Natural killer cell (primary cell): Measurements from ENCODE around the gene ATP1A3. TPM values are rescaled to one million over a fixed set of nuclear protein-coding genes. Genes with fewer than 3 reads are reported as not detected.

Experiments used
- ATAC-seq, 3 donors: fragments of 150-1000 bp in 2 of 3; fragments of 200-7000 bp in 1 of 3; cut with Tn5 transposase; 1 replicate in 1 of 3; 2 replicates in 2 of 3; pipeline ENCODE4 v1.10.0; 2021; ENCODE audit warnings: mild to moderate bottlenecking in 2 of 3, moderate library complexity in 2 of 3
- DNase-seq, 2 donors: peaks; one replicate each; pipeline versions ENCODE4 v3.0.0 to v3.0.0-alpha.2; 2013 to 2021; ENCODE audit warnings: mixed read lengths in 1 of 2
- H3K27ac ChIP-seq: one replicate; pipeline ENCODE4 v1.5.1; 2013; ENCODE audit warnings: mild to moderate bottlenecking, low read length
- H3K27me3 ChIP-seq: one replicate; pipeline ENCODE4 v1.6.1; 2013; ENCODE audit warnings: low read length; ENCODE audit not compliant: control insufficient read depth, insufficient read depth
- H3K36me3 ChIP-seq: one replicate; pipeline ENCODE4 v1.6.1; 2013; ENCODE audit warnings: low read length; ENCODE audit not compliant: control insufficient read depth, insufficient read depth
- H3K4me1 ChIP-seq: one replicate; pipeline ENCODE4 v1.6.1; 2013; ENCODE audit warnings: low read length; ENCODE audit not compliant: control insufficient read depth, insufficient read depth
- H3K4me3 ChIP-seq: one replicate; pipeline ENCODE4 v1.5.1; 2013; ENCODE audit warnings: low read length
- H3K9me3 ChIP-seq: one replicate; pipeline ENCODE4 v1.6.1; 2013; ENCODE audit warnings: low read length; ENCODE audit not compliant: control insufficient read depth, insufficient read depth
- H3K27ac Mint-ChIP-seq, 2 donors: one replicate each; pipeline ENCODE4 v1.8.0; 2022; ENCODE audit warnings: mild to moderate bottlenecking in 2 of 2, mixed read lengths in 2 of 2, moderate library complexity in 1 of 2
- H3K27me3 Mint-ChIP-seq, 2 donors: one replicate each; pipeline ENCODE4 v1.8.0; 2022; ENCODE audit warnings: low read depth in 2 of 2, mixed read lengths in 2 of 2
- H3K36me3 Mint-ChIP-seq: one replicate; pipeline ENCODE4 v1.8.0; 2022; ENCODE audit warnings: mixed read lengths
- H3K4me1 Mint-ChIP-seq, 2 donors: one replicate each; pipeline ENCODE4 v1.8.0; 2022; ENCODE audit warnings: mixed read lengths in 2 of 2
- H3K4me3 Mint-ChIP-seq: one replicate; pipeline ENCODE4 v1.8.0; 2022; ENCODE audit warnings: mild to moderate bottlenecking, moderate library complexity, mixed read lengths
- H3K9me3 Mint-ChIP-seq, 2 donors: one replicate each; pipeline ENCODE4 v1.8.0; 2022; ENCODE audit warnings: mixed read lengths in 2 of 2
- WGBS: methylation state at CpG from one replicate; pipeline ENCODE4 v1.1.7; 2013; ENCODE audit warnings: missing lambda C conversion rate; ENCODE audit not compliant: insufficient coverage; 5-methylcytosine and 5-hydroxymethylcytosine counted together
- intact Hi-C: fragments of 100-400 bp; cut with micrococcal nuclease; formaldehyde crosslinking; loops from one replicate; pipeline ENCODE4 v1.14.2; 2022
- total RNA-seq, 4 donors: library from RNA; stranded (reverse); fragments of 120-200 nt in 1 of 4; gene quantifications; one replicate each; pipeline versions ENCODE4 v1.2.3 to v1.2.4, GENCODE V29; 2013 to 2022
- TF ChIP-seq, protein P1 (sequence below): fragments of 200-600 bp; IDR thresholded peaks from one replicate; pipeline ENCODE4 v1.8.0; 2022; ENCODE audit warnings: antibody characterized with exemption

ATP1A3 gene
- total RNA-seq, 3 donors from 2014 or later (not counting 1 experiment from before 2014, with no cell fraction given): 13.5 to 18.2 (median 14.0) TPM

GRCh38 chr19:41945135-41945766 is 48.8 kb downstream of the ATP1A3 start:
- Mint-ChIP-seq H3K9me3 (no peaks in the 10 kb centered on the region), H3K4me3 (peak overlapping the region; percentile 72), H3K36me3 (no peaks in the 10 kb centered on the region), H3K27me3 (peaks cover 14 to 17% of the 10 kb centered on the region in 2 donors), H3K4me1 (peaks cover 44 to 64% of the 10 kb centered on the region in 2 donors), H3K27ac (peak overlapping the region; percentile 93 to 97)
- H3K27ac ChIP-seq: peak overlapping the region; percentile 81
- H3K4me1 ChIP-seq: peaks cover 55% of the 10 kb centered on the region
- WGBS: 2% methylated on average over 8 of the region's 8 CpGs
- intact Hi-C loops: loop anchor here (1.0 kb wide), 3 partner anchors 9 to 70 kb away; no protein-coding TSS in a partner anchor
- DNase-seq: peak; percentile 88 to 95
- H3K9me3 ChIP-seq: no peaks in the 10 kb centered on the region
- no peak overlapping the region for H3K4me3 ChIP-seq
- TF ChIP-seq, protein P1, sequence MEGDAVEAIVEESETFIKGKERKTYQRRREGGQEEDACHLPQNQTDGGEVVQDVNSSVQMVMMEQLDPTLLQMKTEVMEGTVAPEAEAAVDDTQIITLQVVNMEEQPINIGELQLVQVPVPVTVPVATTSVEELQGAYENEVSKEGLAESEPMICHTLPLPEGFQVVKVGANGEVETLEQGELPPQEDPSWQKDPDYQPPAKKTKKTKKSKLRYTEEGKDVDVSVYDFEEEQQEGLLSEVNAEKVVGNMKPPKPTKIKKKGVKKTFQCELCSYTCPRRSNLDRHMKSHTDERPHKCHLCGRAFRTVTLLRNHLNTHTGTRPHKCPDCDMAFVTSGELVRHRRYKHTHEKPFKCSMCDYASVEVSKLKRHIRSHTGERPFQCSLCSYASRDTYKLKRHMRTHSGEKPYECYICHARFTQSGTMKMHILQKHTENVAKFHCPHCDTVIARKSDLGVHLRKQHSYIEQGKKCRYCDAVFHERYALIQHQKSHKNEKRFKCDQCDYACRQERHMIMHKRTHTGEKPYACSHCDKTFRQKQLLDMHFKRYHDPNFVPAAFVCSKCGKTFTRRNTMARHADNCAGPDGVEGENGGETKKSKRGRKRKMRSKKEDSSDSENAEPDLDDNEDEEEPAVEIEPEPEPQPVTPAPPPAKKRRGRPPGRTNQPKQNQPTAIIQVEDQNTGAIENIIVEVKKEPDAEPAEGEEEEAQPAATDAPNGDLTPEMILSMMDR: no peak
- H3K27me3 ChIP-seq: peaks cover 7% of the 10 kb centered on the region
- H3K36me3 ChIP-seq: no peaks in the 10 kb centered on the region
- ATAC-seq: peak; percentile 79 to 92 (median 90)

GRCh38 chr19:41944336-41944735 is 49.7 kb downstream of the ATP1A3 start:
- Histone ChIP-seq H3K27ac (peak overlapping the region; percentile 81), H3K27me3 (peaks cover 11% of the 10 kb centered on the region), H3K36me3 (no peaks in the 10 kb centered on the region), H3K4me1 (peaks cover 62% of the 10 kb centered on the region), H3K9me3 (no peaks in the 10 kb centered on the region), H3K4me3 (no peak overlapping the region)
- DNase-seq (peak in 1 of 2 donors; percentile 58), ATAC-seq (peak in 1 of 3 donors; percentile 7)
- intact Hi-C loops: no loop called here
- 74% methylated on average over 2 of the region's 2 CpGs for WGBS
- peak overlapping the region; percentile 93 to 97 for H3K27ac Mint-ChIP-seq
- TF ChIP-seq, protein P1: no peak
- peaks cover 44 to 69% of the 10 kb centered on the region in 2 donors for H3K4me1 Mint-ChIP-seq
- H3K9me3 Mint-ChIP-seq: no peaks in the 10 kb centered on the region
- peak overlapping the region; percentile 6 for H3K4me3 Mint-ChIP-seq
- H3K36me3 Mint-ChIP-seq: no peaks in the 10 kb centered on the region
- H3K27me3 Mint-ChIP-seq: peaks cover 14 to 17% of the 10 kb centered on the region in 2 donors

DNA sequence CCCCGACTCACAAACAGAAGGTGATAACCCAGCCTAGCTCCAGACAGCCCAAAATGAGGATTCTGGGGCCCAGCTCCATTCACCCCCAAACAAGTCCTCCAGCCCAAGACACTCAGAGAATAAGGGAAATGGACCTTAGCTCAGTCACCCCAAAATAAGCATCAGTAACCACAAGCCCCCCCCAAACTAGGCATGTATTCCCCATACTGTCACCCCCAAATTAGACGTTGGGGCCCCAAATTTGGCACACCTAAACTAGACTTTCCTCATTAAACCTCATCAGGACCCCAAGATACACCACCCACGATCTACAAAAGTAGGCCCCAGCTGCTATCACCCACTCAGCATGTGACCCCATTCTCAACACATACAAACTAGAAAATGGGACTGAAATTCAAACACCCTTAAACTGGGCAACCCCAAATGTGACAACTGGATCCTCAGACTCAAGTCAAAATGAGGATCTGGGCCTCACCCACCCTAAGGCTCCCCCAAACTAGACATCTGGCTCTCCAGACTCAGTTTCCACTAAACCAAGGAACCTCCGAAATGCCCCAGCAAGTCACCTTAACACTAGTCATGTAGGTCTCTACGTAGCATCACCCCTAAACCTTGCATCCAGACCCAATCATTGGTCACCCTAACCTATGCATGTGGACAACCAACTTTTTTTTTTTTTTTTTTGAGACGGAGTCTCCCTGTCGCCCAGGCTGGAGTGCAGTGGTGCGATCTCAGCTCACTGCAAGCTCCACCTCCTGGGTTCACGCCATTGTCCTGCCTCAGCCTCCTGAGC is 52.4 kb downstream of the ATP1A3 start:
- TF ChIP-seq, protein P1: no peak
- peaks cover 57% of the 10 kb centered on the region for H3K4me1 ChIP-seq

More for the DNA sequence above, 52.4 kb downstream of the ATP1A3 start:
- H3K4me1 Mint-ChIP-seq: peaks cover 33 to 63% of the 10 kb centered on the region in 2 donors
- peak overlapping the region; percentile 78 for H3K4me3 Mint-ChIP-seq
- ATAC-seq: no peak
- H3K27me3 Mint-ChIP-seq: peaks cover 14 to 24% of the 10 kb centered on the region in 2 donors
- Histone ChIP-seq H3K9me3 (no peaks in the 10 kb centered on the region), H3K27me3 (peaks cover 11% of the 10 kb centered on the region), H3K4me3 (no peak overlapping the region), H3K36me3 (no peaks in the 10 kb centered on the region), H3K27ac (peak overlapping the region; percentile 39)
- DNase-seq: no peak
- intact Hi-C loops: no loop called here
- no peaks in the 10 kb centered on the region for H3K9me3 Mint-ChIP-seq
- 89% methylated on average over 8 of the region's 9 CpGs for WGBS
- H3K36me3 Mint-ChIP-seq: no peaks in the 10 kb centered on the region
- peak overlapping the region; percentile 68 to 69 for H3K27ac Mint-ChIP-seq
